ENCODE measurements around the gene STK38L.

STK38L gene

DNA sequence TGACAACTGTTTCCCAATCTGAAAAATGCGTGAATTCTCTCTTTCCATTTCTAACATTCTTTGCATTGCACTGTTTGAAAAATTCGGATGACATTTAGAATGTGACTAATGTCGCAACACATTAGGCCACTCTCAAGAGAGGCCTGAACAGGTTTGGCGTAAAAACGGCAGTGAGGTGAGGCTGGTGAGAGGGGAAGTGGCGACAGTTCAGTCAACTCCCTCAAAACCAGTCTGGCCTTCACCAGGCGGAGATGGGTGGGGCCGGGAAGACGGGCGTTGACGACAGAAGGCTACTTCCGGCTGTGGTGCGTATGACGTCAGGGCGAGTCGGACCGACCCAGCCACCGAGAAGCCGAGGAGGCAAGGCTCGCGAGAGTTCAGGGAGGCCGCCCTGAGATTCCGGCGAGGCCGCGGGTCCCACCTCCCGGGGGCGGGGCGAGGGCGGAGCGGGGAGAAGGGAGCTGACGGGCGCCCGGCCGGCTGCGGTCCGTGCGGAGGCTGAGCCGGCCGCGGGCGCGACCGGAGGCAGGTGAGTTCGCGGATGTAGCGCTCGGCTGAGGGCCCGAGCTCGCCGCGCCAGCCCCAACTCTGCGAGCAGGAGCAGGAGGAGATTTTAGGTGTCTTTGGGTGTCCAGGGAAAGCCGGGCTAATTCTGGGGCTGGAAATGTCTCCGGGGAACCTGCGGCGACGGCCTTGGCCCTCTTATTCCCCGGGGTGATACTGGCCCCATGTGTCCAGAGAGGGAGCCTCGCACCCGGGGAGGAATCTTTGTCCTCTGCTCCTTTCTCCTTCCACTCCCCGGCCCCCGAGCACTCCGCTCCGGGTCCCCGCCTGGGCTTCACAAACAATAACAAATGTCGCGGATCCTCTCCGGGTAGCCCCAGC lies at the start of gene STK38L:
Gene STK38L (plus strand): TSS at position 483 of the 885 bp plus-strand sequence. CDS start 53,435 bp downstream, outside the sequence.
- peak; percentile 38 for DNase-seq

DNA sequence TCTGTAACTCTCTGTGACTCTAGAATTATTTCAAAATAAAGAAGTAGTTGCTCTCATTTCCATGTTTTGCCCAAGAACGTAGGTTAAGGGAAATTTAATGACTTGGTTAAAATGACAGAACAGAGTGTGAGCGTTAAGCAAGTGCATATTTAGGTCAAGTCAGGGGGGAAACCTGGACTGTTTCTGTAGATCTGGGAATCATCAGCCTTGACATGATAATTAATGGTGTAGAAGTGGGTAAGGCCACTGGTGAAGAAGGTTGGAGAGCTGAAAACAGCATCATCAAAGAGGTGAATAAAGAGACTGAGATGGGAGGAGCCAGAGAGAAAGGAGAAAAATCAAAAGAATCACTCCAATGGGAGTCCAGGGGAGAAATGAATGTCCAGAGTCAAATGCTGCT lies 49.4 kb upstream of the STK38L start:
- no peak for DNase-seq

DNA sequence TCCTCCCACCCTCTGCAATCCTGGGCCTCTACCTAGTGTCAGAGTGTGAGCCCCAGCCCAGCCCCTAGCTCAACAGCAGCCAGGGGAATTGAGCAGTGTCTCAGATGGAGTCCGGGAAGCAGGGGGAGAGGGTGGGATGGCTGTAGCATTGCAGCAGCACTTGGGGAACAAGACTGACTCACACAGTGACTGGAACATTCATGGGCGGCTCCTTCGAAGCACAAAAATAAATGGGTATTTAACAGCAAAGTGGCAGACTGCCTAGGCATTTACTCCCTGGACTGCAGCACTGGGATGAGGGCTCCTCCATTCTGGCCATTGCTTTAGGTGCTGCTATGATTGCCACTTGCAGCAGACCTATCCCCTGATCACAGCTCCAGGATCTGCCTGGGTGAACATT lies 46.0 kb upstream of the STK38L start:
- no peak for DNase-seq

DNA sequence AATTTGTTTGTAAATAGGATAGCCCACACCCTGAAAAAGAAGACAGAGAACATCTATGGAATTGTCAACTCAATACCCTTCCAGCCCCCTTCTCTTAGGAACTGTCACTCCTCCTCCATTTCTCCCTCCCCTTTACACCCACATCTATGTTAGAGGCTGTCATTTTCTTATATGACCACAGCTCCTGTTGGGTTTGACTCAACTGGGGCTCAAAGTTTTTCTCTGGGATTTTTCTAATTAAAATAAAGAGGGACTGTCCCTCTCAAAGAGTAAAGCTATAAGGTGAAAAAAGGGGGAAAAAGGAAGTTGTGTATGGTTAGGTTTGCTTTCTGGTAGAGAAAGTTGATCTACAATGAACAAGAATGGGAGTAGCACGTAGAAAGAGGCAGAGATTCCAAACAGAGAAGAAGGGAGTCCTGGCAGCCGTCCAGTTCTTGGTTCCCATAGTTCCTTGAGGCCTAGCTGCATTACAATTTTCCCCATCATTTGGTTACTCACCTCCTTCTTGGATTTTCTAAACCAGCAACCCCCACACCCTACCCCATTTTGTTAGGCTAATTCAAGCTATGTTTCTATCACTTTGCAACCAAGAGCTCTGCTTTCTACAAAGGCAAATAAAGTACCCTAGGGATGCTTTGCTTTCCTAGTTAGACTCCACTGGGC lies 44.3 kb upstream of the STK38L start:
- no peak for DNase-seq

DNA sequence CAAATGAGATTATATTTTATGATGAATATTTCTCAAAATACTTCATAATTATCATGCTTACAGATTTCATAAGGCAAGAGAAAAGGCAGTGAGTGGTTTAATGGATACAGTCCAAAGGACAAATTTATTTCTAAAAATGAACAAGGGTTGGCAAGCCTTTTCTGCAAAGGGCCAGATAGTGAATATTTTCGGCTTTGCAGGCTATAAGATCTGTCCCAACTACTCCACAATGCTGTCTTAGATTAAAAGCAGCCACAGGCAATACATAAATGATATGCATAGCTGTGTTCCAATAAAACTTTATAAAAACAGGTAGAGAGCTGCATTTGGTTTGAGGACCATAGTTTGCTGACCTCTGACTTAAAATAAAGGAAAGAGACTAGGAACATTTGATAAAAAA lies 42.9 kb upstream of the STK38L start:
- no peak for DNase-seq

DNA sequence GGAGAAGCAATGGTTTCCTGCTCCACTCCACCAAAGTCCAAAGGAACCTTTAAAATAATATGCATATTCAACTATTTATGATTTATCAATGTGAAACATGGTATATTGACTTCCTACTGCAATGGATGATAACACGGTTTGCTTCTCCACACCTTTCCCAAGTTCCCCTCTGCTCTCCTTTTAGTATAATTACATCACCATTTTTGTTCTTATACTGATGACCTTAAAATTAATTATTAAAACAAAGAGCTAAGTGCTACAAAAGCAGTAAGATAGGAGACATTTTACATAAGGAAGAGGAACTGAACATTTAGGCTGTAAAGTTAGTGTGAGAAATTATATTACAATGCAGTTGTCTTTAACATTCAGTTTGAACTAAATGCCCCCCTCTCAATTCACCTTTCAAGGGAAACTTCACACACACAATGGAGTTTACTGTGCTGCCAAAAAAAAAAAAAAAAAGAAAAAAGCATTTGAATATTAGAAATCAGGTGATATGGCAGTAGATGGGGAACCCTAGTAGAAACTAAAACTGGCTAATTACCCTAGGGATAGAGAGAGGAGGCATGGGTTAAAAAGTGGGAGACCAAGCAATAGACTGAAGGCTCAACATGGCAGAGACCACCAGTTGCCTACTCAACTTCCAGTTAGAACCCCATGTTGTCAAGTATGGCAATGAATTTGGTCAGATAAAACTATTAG lies 37.1 kb upstream of the STK38L start:
- no peak for DNase-seq

DNA sequence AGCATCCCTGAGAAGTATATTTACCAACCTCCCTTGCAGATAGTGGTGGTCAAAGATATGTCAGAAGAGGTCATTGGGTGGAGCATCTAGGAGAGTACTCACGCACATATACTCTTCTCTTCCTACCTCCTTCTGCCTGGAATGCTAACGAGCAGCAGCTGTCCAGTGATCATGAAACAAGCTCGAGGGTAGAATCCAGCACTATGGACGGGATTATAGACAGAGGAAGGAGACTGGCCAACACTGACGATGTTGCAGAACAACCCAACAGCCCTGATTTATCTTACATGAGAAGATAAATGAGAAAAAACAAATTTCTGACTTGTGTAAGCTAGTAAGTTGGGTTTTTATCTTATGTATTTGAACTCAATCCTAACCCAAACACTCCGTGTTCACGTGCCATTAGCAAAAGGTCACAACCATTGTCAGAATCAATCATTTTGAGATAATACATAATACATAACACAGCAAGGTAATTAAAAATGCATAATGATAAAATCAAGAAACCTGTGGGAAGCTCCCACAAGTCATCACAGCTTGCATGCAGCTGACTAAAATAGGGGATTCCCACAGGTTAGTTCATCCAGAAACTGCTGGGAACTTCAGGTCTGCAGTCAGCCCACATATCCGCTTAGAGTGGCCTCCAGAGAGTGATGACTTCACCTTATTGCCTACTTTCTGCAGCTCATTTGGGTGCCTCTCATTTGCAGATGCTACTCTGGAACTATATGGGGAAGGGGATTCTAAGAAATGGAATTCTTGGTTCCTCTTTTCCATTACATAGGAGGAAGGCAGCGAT lies 36.3 kb upstream of the STK38L start:
- DNase-seq: no peak

DNA sequence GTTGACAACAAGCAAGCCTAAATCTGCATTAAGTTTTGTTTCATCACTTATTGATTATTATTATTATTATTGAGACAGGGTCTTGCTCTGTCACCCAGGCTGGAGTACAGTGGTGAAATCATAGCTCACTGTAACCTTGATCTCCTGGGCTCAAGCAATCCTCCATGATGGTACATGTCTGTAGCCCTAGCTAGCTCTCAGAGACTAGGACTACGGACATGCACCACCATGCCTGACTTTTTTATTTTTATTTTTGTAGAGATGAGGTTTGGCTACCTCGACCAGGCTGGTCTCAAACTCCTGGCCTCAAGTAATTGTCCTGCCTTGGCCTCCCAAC lies 35.7 kb upstream of the STK38L start:
- DNase-seq: no peak

DNA sequence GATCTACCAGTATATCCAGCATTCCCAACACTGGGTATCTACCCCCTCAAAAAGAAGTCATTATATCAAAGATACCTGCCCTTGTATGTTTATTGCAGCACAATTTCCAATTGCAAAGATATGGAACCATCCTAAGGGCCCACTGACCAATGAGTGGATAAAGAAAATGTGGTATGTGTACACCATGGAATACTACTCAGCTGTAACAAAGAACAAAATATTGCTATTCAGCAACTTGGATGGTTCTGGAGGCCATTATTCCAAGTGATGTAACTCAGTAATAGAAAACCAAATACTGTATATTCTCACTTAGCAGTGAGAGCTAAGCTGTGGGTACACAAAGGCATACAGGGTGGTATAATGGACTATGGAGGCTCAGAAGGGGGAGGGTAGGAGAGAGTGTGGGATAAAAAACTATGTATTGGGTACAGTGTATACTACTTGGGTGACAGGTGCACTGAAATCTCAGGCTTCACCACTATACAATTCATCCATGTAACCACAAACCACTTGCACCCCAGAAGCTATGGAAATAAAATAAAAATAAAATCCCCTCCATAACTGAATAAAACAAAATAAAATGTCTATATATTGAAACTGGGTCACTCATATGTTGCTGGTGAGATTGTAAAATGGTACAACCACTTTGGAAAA lies 34.7 kb upstream of the STK38L start:
- DNase-seq: no peak

DNA sequence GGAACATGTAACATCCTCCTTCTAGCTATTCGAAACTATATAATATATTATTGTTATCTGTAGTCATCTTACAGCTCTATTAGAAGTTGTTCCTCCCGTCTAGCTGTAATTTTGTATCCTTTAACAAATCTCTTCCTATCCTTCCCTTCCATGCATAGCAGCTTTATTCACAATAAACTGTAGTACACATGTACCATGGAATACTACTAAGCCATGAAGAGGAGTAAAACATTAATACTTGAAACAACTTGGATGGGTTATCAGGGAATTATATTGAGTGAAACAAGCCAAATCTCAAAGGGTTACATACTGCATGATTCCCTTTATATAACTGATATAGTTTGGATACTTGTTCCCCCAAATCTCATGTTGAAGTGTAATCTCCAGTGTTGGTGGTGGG lies 33.9 kb upstream of the STK38L start:
- DNase-seq: no peak

DNA sequence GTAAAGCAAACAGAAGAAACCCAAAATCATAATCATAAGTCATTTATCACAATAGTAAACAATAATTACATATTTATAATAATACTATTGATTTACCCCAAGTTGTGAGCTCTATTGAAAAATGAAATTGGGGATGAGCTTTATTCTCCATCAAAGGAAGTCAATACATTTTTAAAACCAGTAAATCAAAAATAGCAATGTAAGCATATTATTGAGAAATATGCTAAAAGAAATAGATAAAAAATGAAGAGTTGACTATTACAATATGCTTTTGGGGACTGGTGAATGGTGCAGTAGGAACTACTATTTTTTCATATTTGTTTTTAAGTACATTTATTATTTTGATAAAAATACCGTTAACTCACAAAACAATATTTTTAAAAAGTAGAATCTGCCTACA lies 31.2 kb upstream of the STK38L start:
- DNase-seq: no peak

DNA sequence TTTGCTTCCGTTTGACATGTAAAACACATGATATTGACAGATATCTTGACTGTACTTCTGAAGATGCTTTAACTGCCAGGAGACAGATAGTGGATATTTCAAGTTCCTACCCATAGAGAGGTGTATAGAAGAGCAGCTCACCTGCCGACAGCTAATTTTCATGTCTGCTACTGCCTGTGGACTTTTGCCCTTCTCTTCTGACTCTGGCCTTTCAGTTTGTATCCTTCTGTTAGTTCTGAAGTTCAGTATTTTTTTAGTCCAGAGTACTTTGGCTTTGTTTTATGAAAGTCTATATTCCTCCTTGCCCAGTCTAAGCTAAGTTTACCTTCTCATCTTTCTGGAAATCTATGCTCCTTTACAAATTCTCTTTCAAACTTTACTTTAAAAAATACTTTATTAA lies 30.8 kb upstream of the STK38L start:
- no peak for DNase-seq

DNA sequence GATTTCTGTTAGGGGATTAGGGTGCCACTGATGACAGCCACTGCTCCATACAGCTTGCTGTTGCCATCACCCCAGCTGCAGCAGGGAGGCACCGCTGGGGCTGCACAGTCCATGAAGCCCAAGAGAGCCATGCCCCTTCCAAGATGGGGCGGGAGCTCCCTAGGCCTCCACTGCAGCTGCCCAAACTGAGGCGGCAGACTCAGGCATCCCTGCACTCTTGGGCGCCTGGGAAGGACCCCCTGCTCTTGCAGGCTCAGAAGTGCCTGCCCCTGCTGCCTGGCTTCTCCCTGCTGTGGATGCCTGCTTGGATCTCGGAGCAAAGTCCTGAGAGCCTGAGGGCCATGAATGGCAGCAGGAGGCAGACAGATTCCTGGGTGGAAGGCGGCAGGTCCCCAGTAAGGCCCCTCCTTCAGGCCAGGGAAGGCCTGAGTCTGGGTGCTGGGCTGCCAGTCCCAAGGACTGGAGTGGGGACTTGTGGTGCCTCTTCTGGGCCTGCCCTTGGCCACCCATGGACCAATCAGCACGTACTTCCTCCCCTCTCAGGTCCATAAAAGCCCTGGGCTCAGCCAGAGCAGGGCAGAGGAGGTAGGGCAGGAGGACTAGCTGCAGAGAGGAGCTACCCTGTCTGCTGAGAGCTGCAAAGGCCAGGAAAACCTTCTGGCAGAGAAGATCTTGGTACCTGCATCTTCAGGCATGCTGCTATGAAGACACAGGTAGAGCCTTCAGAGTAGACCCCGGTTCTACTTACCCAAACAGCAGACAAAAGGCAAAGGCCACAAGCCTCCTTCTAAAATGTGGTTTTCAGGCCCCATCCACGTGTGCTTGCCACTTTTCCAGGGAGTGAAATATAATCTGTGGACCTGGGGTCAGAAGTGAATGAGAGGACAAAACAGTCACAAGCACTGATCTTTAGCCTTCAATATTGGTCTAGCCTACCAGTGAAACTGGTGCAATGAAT lies 30.0 kb upstream of the STK38L start:
- no peak for DNase-seq

DNA sequence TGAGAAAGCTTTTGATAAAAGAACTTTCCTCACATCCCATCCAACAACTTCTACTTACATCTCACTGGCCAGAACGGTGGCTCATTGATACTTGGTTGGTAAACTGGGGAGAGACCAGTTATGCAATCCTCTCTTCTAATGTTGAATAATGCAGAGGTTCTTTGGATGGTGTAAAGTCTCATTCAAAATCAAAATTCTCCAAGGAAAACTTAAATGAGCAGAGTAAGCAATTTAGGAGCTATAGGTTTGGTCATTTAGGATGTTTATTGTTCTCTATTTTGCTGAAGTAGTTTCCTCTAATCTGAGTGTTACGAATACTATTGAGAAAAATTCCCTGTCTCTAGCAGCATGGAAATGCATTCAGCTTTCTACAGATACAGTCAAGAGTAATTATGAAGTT lies 26.5 kb upstream of the STK38L start:
- DNase-seq: no peak

DNA sequence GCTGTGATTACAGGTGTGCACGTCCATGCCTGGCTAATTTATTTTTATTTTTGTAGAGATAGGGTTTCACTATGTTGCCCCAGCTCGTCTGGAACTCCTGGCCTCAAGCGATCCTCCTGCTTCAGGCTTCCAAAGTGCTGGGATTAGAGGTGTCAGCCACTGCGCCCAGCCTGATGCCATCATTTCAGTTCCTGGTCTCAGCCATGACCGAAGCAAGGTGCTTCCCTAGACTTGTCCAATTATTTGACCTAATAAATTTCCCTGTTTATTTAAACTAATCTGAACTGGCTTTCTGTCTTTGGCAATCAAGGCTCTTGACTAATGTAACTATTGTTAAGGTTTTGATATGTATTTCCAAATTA lies 24.4 kb upstream of the STK38L start:
- no peak for DNase-seq

DNA sequence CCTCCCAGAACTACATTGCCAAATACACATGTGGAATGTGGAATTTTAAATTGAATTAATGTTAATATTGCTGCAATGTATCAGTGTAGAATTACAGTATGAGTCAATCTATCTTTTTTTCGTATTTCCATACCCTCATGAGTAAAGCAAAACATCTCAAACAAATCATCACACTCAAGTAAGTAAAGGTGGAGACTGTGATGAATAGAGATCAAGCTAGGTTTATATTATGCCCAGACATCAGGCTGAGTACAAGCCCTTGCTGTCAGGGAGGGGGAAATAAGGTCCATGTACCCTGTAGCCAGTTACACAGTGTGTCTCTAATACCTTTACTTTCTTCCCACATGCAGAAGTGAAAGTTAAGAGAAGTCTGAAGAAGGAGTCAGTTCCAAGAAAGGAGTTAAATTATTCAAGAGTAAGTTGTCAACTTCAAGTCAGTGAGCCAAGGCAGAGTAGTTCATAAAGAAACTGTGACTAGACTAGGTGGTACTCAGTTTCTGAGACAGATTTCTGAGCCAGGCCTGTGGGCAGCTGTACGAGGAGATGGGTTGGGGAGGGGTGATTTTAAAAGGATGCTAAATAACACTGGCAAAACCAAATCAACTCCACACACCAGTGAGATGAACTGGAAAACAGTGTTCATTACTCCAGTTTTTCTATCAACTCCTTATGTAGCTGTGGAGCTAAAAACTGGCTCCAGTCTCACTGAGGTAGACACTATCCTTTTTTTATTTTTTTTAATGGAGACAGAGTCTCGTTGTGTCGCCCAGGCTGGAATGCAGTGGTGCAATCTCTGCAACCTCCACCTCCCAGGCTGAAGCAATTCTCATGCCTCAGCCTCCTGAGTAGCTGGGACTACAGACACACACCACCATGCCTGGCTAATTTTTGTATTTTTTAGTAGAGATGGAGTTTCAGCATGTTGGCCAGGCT lies 23.8 kb upstream of the STK38L start:
- no peak for DNase-seq

DNA sequence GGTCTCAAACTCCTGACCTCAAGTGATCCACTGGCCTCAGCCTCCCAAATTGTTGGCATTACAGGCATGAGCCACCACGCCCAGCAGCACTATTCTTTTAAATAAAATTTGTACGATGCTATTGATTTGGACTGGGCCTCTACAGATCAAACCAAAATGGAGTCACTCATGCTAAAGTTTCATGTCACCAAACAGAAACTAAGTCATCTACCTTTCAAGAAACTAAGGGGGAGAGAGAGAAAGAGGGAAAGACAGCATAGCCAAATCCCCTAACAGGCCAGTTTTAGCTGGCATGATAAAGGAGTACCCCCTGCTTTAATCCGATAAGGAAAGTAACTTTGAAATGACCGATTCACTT lies 23.1 kb upstream of the STK38L start:
- DNase-seq: no peak

DNA sequence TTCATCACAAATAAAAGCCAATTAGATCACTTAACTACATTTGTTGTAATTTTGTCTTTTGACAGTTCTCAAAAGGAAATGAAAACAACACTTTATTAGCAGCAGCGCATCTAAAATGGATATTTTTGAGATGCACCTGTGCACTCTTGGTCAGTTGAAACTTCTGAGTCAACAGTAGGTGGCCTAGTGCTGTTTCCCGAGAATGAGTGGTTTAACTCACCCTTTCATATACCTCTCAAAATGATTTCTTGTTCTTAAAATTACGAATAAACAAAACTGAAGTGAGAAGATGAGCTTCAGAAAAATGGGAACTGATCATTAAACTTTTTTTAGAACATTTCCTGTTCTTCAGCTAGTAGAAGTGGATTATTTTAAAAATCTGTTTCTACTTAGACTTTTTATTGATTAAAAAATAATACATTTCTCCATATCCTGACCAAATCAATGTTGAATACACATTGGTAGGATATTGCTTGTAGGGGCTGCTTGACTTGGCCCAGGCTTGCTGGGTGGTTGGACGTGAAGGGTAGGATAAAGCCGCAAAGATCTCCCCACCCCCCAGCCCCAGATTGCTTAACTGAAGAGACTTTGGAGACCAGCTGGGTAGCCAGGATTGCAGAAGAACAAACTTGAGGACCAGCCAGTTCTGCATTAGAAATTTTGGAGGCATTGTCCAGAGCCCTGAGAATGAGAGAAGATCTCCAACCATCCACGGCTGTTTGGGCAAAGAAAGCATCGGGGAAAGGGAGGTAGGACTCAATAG lies 22.3 kb upstream of the STK38L start:
- DNase-seq: no peak

DNA sequence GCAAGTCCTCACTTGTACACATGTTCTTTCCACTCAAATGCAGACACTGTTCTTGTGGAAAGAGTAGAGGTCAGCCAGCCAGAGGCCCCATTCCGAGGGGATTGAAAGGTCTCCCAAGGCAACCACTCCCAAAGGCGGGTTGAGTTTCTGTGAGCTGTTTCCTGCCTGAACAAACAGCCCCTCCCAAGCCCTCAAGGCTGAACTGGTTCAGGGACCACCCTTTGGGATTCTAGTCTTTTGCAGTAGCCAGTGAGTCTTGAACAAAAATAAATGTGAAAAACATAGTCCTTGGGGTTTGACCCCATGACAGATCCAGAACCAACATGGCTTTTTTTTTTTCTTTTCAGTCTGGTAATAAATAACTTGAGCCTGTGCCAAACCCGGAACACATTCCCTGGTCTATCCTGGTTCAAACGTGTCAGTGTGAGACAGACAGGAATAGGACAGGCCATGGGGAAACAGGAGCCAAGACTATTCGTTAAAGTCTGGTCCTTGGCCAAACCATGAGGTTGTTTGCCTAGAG lies 17.6 kb upstream of the STK38L start:
- no peak for DNase-seq

Data from DMS 273 treated with DMSO at 0.1 percent for 48 hours (cell line).